C4-2B (cell line): ENCODE results near the gene ATG4B.

Experiments
- H3K27ac ChIP-seq: fragments of 450-650 bp; 2 replicates; pipeline ENCODE4 v1.5.1; 2017
- ZFX ChIP-seq: fragments of 450-650 bp; IDR thresholded peaks from 2 replicates; pipeline ENCODE4 v1.6.1; 2017
- TF ChIP-seq, protein P1 (sequence below): fragments of 450-650 bp; conservative IDR thresholded peaks from 2 replicates; pipeline ENCODE4 v1.5.1; 2017; ENCODE audit warnings: mild to moderate bottlenecking

Gene ATG4B

DNA sequence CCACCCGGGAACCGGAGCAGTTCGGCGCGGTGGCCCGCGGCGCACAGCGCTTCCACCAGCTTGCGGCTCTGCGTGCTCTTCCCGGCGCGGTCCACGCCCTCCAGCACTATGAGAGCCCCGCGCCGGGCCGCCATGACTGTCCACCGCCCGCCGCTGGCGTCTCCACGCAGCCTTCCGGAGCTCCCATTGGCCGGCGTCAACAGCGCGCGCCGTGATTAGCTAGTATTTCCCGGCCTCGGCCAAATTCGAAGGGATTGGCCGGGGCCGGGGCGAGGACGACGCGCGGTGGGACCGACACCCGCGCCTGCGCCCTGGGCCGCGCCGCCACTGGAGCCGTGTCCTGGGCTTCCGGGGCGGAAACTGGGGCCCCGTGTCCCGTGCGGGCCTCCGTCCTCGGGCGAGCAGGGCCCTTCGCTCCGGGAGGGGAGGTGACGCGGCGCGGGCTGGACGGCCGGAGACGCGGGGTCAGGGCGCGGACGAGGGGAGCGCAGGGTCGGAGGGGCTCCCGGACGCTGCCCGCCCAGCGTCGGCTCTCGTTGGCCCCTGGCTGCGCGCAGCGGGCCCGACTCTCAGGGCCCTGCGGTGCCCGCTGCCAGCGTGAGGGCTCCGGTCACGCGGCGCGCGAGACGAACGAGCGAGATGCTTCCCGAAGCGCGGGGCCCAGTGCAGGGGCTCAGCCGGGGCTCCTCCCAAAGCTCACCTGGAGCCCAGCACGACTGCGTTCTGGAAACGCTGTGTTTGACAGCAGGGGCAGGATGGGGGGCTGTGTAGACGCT lies 49.3 kb downstream of the ATG4B start, which contains the start of gene DTYMK:
Gene DTYMK, minus strand, starts transcription at position 166 of the 776 bp plus-strand sequence. Its CDS starts 32 bp downstream, at position 134.
- peak within 1 kb of the TSS; percentile 99 for H3K27ac ChIP-seq
- TF ChIP-seq ZFX, result peak; percentile 89; the same call in 1 of the 2 replicates
- TF ChIP-seq, protein P1, sequence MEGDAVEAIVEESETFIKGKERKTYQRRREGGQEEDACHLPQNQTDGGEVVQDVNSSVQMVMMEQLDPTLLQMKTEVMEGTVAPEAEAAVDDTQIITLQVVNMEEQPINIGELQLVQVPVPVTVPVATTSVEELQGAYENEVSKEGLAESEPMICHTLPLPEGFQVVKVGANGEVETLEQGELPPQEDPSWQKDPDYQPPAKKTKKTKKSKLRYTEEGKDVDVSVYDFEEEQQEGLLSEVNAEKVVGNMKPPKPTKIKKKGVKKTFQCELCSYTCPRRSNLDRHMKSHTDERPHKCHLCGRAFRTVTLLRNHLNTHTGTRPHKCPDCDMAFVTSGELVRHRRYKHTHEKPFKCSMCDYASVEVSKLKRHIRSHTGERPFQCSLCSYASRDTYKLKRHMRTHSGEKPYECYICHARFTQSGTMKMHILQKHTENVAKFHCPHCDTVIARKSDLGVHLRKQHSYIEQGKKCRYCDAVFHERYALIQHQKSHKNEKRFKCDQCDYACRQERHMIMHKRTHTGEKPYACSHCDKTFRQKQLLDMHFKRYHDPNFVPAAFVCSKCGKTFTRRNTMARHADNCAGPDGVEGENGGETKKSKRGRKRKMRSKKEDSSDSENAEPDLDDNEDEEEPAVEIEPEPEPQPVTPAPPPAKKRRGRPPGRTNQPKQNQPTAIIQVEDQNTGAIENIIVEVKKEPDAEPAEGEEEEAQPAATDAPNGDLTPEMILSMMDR, result no peak

DNA sequence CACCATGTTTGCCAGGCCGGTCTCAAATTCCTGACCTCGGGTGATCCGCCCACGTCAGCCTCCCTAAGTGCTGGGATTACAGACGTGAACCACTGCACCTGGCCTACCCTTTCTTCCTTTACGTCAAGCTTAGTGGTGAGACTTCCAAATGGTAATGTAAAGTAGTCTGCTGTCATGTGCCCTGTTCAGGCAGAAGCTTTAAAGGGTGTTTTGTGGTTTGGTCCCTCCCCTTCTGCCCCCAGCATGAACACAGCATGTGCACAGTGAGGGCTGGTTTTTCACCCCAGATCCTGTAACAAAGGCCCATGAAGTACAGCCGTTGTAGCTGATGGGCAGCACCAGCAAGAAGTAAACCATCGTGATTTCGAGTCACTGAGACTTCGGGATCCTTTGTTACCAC lies 51.8 kb downstream of the ATG4B start:
- no peak overlapping the region for H3K27ac ChIP-seq
- TF ChIP-seq, protein P1, result no peak
- no peak for TF ChIP-seq ZFX

DNA sequence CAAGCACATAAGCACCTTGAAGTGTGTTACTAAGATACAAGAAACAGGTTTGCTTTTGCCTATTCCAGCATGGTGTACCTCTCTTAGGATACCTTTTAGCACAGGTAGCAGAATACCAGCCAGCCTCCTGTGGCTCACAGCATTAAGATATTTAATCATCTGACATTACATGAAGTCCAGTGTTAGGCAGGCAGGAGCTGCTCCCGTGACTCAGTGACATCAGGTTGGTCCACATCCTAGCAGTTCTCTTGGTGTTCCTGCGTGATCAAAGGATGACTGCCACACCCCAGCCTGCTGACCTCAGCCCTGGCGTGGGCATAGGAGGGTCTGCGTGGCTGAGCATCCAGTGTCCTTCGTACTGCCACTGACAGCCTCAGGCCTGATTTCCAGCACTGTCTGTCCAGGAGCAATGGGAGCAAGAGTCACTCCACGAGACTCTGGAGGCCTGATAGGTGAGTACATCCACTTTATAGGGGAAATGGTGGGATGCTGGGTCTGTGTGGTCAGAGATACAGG lies 52.8 kb downstream of the ATG4B start:
- H3K27ac ChIP-seq, result no peak overlapping the region
- TF ChIP-seq ZFX, result no peak
- TF ChIP-seq, protein P1, result no peak

DNA sequence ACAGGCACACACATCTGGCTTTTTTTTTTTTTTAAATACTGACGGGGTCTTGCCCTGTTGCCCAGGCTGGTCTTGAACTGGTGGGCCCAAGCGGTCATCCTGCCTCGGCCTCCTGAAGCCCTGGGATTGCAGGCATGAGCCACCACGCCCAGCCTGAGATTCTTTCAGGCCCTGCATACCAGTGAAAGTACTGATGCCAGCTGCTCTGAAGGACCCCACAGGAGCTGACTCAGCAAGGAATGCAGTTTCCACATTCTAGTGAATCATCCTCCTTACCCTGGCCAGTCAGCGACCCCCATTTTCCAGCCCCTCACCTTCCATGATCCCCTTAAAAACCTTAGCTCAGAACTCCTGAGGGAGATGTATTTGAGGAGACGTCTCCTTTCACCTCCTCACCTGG lies 55.0 kb downstream of the ATG4B start:
- TF ChIP-seq, protein P1, result no peak
- no peak for TF ChIP-seq ZFX
- H3K27ac ChIP-seq, result no peak overlapping the region

DNA sequence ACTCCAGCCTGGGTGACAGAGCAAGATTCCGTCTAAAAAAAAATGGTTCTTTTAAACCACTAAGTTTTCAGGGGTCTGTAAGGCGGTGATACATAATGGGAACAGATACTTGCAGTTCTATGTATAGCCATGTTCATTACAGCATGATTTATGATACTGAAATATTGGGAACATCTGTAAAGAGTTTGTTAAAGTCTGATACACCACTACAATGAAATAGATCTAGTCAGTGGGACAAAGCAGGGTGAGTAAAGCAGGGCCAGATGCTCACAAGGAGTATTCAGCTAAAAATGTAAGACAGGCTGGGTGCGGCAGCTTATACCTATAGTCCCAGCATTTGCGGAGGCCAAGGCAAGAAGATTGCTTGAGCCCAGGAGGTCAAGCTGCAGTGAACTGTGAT lies 58.2 kb downstream of the ATG4B start:
- TF ChIP-seq, protein P1, result no peak
- TF ChIP-seq ZFX, result no peak
- no peak overlapping the region for H3K27ac ChIP-seq

DNA sequence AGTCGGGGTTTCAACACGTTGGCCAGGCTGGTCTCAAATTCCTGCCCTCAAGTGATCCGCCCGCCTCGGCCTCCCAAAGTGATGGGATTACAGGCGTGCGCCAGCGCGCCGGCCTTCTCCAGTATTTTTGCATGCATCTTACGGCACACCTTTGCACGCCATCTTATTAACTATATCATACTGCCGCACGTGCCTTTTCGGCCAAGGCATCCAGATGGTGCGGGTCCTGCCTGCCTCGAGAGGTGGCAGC lies 63.6 kb downstream of the ATG4B start:
- no peak for TF ChIP-seq ZFX
- TF ChIP-seq, protein P1, result no peak; the same call in 1 of the 2 replicates
- H3K27ac ChIP-seq, result peak overlapping the region; percentile 96

DNA sequence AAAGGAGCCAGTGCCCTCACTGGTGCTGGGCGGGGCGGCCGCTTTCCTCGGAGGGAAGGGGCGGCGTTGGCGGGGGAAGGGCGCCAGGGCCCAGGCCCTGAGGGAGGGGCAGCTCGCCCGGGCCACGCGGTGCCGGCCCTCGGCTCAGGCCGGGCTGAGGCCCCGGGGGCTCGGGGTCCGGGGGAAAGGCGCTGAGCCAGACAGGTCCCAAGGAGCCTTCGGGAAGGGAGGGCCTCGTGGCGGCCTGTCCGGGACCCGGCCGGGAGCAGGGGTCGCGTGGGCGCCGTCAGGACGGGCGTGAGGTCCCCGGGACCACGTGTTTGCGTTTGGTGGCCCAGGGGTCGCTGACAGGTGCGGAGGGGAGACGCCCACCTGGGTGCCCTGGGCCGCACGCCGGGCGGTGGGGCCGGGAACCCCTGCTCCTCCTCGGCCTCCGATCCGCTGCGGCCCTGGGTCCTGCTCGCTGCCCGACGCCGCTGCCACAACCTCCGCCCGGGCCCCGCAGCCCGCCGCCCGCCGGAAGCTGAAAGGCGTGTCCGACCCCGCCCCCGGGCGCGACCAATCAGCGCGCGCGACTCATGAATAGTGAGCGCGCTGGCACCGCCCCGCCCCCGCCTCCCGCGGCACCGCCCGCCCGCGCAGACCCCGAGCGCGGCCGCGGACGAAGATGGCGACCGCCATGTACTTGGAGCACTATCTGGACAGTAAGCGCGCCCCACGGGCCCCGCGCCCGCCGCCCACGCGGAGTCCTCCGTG lies 64.1 kb downstream of the ATG4B start, which contains the start of gene ING5:
Gene ING5, plus strand, starts transcription at position 641 of the 756 bp plus-strand sequence. Its CDS starts 27 bp downstream, at position 668.
- TF ChIP-seq, protein P1, result peak; percentile 21; the same call in 1 of the 2 replicates
- TF ChIP-seq ZFX, result peak; percentile 85
- H3K27ac ChIP-seq, result peak within 1 kb of the TSS; percentile 96
